NCI-H2227 treated with DMSO at 0.1 percent for 48 hours (cell line): ENCODE measurements around the gene SLC38A11.
A peak's percentile ranks its signal among the peaks of the same experiment; 100 is the strongest.

Experiments used
- DNase-seq: peaks from one replicate; lab custom pipeline; 2025; lab: John Stamatoyannopoulos, UW

Gene SLC38A11

GRCh38 chr2:164915566-164915965 is 39.8 kb downstream of the SLC38A11 start:
- no peak for DNase-seq

- DNase-seq, result no peak
Measured at GRCh38 chr2:164913640-164914350, 41.5 kb downstream of the SLC38A11 start.

GRCh38 chr2:164913011-164913410 is 42.3 kb downstream of the SLC38A11 start:
- DNase-seq, result no peak

GRCh38 chr2:164911832-164912231 is 43.5 kb downstream of the SLC38A11 start:
- DNase-seq, result no peak

- DNase-seq, result no peak
Measured at GRCh38 chr2:164910101-164910899, 45.0 kb downstream of the SLC38A11 start.

GRCh38 chr2:164906947-164907346 is 48.4 kb downstream of the SLC38A11 start:
- DNase-seq, result no peak

- DNase-seq, result no peak
Measured at GRCh38 chr2:164905307-164905706, 50.0 kb downstream of the SLC38A11 start.

- peak; percentile 29 for DNase-seq
Measured at GRCh38 chr2:164903951-164904350, 51.4 kb downstream of the SLC38A11 start.

- peak; percentile 41 for DNase-seq
Measured at GRCh38 chr2:164903204-164903603, 52.1 kb downstream of the SLC38A11 start.

GRCh38 chr2:164899121-164899520 is 56.2 kb downstream of the SLC38A11 start:
- no peak for DNase-seq

GRCh38 chr2:164898475-164898874 is 56.9 kb downstream of the SLC38A11 start:
- no peak for DNase-seq

GRCh38 chr2:164897469-164898260 is 57.7 kb downstream of the SLC38A11 start:
- DNase-seq, result no peak

GRCh38 chr2:164896634-164897355 is 58.5 kb downstream of the SLC38A11 start:
- no peak for DNase-seq

- DNase-seq, result no peak
Measured at GRCh38 chr2:164896226-164896625, 59.1 kb downstream of the SLC38A11 start.

GRCh38 chr2:164891460-164891859 is 63.9 kb downstream of the SLC38A11 start:
- DNase-seq, result no peak

- no peak for DNase-seq
Measured at GRCh38 chr2:164890544-164890943, 64.8 kb downstream of the SLC38A11 start.

GRCh38 chr2:164888592-164888991 is 66.7 kb downstream of the SLC38A11 start:
- DNase-seq, result no peak

- no peak for DNase-seq
Measured at GRCh38 chr2:164887434-164888144, 67.7 kb downstream of the SLC38A11 start.

GRCh38 chr2:164882276-164882675 is 73.0 kb downstream of the SLC38A11 start:
- no peak for DNase-seq

- no peak for DNase-seq
Measured at GRCh38 chr2:164881524-164881923, 73.8 kb downstream of the SLC38A11 start.

GRCh38 chr2:164879901-164880535 is 75.3 kb downstream of the SLC38A11 start:
- DNase-seq, result no peak
